Endothelial cell of umbilical vein (primary cell): ENCODE data around the gene P2RY8.

ENCODE experiments used
- EZH2 ChIP-seq: IDR thresholded peaks from 2 replicates; pipeline ENCODE4 v1.6.1; 2012; ENCODE audit warnings: borderline replicate concordance, low read depth, mild to moderate bottlenecking, moderate library complexity, low read length, inconsistent platforms; ENCODE audit not compliant: severe bottlenecking
- POLR2A ChIP-seq: IDR thresholded peaks from 2 replicates; pipeline ENCODE4 v1.6.1; 2012; ENCODE audit warnings: low read depth, mild to moderate bottlenecking, control low read depth, low read length
- POLR2AphosphoS5 ChIP-seq: IDR thresholded peaks from 2 replicates; pipeline ENCODE4 v1.6.1; 2012; ENCODE audit warnings: low read depth, mild to moderate bottlenecking, control low read depth, low read length, moderate library complexity; ENCODE audit not compliant: insufficient read depth
- TF ChIP-seq, protein P1 (sequence below), 2 donors: IDR thresholded peaks; 1 replicate in 1 of 2; 2 replicates in 1 of 2; pipeline ENCODE4 v1.5.1; 2011; ENCODE audit warnings: low read length in 2 of 2, mild to moderate bottlenecking in 2 of 2, moderate library complexity in 2 of 2, control low read depth in 1 of 2, inconsistent platforms in 1 of 2, low read depth in 1 of 2; ENCODE audit not compliant: insufficient read depth in 1 of 2; ENCODE audit errors: extremely low read depth in 1 of 2
- TF ChIP-seq, protein P2 (sequence below): IDR thresholded peaks from 2 replicates; pipeline ENCODE4 v1.6.1; 2011; ENCODE audit not compliant: insufficient read depth, insufficient read length

DNA sequence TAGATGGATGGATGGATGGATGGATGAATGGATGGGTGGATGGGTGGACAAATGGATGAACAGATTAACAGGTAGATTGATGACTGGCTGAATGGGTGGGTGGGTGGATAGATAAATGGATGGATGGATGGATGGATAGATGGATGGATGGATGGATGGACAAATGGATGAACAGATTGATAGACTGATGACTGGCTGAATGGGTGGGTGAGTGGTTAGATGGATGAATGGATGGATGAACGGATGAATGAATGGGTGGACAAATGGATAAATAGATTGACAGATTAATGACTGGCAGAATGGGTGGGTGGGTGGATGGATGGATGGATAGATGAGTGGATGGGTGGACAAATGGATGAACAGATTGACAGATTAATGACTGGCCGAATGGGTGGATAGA, 40.9 kb upstream of the P2RY8 start:
- no peak for TF ChIP-seq POLR2A
- TF ChIP-seq, protein P1, sequence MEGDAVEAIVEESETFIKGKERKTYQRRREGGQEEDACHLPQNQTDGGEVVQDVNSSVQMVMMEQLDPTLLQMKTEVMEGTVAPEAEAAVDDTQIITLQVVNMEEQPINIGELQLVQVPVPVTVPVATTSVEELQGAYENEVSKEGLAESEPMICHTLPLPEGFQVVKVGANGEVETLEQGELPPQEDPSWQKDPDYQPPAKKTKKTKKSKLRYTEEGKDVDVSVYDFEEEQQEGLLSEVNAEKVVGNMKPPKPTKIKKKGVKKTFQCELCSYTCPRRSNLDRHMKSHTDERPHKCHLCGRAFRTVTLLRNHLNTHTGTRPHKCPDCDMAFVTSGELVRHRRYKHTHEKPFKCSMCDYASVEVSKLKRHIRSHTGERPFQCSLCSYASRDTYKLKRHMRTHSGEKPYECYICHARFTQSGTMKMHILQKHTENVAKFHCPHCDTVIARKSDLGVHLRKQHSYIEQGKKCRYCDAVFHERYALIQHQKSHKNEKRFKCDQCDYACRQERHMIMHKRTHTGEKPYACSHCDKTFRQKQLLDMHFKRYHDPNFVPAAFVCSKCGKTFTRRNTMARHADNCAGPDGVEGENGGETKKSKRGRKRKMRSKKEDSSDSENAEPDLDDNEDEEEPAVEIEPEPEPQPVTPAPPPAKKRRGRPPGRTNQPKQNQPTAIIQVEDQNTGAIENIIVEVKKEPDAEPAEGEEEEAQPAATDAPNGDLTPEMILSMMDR (IDR thresholded peaks at IDR 0.05; ENCODE audit: extremely low read depth in 1 of 2, insufficient read depth in 1 of 2, low read depth in 1 of 2, low read length in 2 of 2) = no peak
- TF ChIP-seq POLR2AphosphoS5 = no peak
- TF ChIP-seq EZH2 = no peak
- TF ChIP-seq, protein P2, sequence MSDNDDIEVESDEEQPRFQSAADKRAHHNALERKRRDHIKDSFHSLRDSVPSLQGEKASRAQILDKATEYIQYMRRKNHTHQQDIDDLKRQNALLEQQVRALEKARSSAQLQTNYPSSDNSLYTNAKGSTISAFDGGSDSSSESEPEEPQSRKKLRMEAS = no peak
